Left renal pelvis (tissue), 4 donors: ENCODE data around the gene TTC1. TPM values are rescaled to one million over a fixed set of nuclear protein-coding genes. Genes with fewer than 3 reads are reported as not detected.
"Not testable (repeated sequence)": the region's sequence is repeated elsewhere in the genome, so short reads cannot be mapped to it uniquely, and the experiment has no call there.

ENCODE experiments used
- DNase-seq, 4 donors: peaks; one replicate each; pipeline ENCODE4 v3.0.0-alpha.2; 2013; ENCODE audit warnings: low read depth in 4 of 4, low spot score in 3 of 4
- polyA plus RNA-seq, 4 donors: library from polyadenylated mRNA; unstranded; fragments of 120-200 nt; gene quantifications; one replicate each; pipeline ENCODE4 v1.2.1, GENCODE V29; 2013; ENCODE audit not compliant: insufficient read length in 4 of 4

TTC1 gene
- polyA plus RNA-seq, 4 donors: 59.4 to 72.2 (median 63.6) TPM

DNA sequence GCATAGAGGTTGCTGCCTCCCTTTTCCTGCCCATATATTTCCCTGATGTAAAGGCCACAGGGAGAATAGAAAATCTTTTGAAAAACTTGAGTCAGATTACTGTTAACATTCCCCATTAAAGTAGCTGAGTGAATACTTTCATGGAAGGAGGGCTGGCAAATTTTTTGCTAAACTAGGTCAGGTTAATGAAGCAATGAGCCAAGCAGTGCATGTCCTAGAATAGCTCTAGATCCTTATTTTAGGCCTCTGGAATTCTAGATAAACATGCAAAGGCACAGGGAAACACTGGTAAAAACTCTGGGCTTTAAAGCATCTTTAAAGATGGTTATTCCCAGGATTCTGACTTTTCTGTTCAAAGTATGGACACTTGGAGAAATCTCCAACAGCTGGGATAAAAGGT, 27.9 kb downstream of the TTC1 start:
- no peak for DNase-seq

DNA sequence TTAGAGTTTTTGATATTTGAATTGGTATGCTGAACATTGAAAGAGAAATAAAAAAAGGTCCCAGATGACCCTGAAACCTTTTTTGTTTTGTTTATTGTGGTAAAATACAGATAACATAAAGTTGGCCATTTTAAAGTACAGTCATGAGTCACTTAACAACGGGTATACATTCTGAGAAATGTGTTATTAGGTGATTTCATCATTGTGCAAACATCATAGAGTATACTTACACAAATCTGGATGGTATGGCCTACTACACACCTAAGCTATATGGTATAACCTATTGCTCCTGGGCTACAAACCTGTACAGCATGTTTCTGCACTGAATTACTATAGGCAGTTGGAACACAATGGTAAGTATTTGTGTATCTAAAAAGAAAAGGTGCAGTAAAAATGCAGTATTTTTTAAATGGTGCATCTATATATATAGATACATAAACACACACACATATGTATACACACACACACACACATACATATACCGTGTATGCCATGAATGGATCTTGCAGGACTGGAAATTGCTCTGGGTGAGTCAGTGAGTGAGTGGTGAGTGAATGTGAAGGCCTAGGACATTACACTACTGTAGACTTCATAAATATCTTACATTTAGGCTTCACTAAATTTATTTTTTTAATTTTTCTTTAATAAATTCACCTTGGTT, 31.0 kb downstream of the TTC1 start:
- no peak for DNase-seq

DNA sequence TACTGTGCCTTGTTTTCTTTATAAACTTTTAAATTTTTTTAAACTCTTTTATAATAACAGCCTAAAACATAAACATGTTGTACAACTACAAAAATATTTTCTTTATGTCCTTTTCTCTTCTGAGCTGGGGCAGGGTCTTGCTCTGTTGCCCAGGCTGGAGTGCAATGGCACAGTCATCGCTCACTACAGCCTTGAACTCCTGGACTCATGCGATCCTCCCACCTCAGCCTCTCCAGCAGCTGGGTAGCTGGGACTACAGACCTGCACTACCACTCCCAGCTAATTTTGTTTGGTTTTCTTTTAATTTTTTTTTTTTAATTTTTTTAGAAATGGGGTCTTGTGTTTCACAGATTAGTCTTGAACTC, 31.5 kb downstream of the TTC1 start:
- no peak for DNase-seq

DNA sequence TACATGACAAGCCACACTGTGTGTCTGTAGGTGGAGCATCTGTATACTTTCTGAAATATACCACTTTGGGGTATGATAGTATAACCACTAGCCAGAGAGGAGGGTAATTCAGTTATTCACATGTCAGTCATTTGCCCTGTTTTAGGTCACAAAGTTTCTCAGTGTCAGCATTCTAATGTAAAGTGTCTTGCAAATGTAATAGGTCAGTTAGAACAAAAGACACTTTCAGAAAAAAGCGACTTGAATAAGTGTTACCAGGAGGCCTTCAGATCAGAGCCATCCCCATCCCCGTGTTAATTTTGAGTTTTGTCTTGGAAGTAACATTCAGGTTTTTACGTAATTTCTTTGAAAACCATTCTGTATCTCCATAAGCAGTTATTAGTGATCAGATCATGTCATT, 33.7 kb downstream of the TTC1 start:
- no peak for DNase-seq

DNA sequence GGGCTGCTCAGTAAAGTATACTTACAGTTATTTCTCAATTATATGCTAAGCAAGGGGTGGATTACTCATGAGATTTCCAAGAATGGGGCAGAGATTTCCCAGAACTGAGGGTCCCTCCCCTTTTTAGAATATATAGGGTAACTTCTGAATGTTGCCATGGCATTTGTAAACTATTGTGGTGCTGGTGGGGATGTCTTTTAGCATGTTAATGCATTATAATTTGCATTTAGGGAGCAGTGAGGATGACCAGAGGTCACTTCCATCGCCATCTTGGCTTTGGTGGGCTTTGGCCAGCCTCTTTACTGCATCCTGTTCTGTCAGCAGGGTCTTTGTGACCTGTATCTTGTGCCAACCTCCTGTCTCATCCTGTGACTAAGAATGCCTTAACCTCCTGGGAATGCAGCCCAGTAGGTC, 35.5 kb downstream of the TTC1 start:
- DNase-seq: no peak

DNA sequence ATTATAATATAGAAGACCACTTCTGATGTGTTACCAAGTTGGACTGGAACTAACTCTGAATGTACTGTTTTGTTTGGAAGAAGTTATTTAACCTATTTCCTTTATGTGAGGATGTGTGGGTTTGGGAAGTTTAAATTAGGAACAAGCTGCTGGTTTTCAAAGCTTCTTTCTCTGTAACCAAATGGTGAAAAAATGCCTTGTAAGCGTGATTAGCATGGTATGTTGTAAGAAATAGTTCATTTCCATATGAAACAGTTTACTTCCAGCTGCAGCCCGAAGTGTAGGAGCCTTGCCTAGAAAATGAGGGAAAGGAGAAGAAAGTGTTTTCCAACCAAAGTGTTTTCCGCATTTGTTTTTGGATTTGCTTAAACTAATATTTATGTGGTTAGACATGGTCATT, 36.0 kb downstream of the TTC1 start:
- no peak for DNase-seq

DNA sequence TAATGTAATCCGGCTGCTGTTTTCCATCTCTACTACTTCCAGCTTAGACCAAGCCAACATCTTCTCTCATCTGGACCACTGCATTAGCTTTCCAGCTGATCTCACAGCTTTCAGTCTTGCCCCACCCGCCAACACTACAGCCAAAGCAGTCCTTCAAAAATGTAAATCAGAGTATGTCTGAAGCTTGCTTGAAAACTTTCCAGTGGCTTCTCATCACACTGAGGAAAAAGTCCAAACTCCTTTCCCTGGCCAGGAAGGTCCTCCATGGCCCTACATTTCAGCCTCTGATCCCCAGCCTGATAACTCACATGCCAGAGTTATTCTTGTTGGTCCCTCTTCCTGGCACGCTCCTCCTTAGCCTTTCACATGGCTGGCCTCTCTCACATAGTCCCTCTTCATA, 38.5 kb downstream of the TTC1 start:
- no peak for DNase-seq

DNA sequence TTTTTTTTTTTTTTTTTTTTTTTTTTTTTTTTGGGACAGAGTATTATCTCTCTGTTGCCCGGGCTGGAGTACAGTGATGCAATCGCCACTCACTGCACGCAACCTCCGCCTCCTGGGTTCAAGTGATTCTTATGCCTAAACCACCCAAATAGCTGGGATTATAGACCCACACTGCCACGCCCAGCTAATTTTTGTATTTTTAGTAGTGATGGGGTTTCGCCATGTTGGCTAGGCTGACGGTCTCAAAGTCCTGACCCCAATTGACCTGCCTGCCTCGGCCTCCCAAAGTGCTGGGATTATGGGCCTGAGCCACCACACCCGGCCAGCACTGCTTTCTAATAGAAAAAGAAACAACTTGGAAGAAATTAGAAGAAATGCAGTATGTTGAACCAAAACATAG, 39.2 kb downstream of the TTC1 start:
- no peak for DNase-seq

DNA sequence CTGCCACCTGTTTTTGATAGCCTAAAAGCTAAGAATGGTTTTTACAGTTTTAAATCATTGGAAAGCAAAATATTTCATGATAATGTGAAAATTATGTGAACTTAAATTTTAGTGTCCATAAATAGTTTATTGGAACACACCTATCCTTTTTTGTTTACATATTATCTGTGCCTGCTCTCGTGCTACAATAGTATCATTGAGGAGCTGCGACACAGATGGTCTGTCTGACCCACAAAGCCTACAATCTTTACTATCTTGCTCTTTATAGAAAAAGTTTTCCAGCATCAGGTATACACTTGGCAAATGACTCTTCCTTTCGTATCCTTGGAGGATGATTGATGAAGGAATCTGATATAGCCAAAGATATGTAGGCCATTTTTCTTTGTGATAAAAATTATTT, 40.2 kb downstream of the TTC1 start:
- no peak for DNase-seq

DNA sequence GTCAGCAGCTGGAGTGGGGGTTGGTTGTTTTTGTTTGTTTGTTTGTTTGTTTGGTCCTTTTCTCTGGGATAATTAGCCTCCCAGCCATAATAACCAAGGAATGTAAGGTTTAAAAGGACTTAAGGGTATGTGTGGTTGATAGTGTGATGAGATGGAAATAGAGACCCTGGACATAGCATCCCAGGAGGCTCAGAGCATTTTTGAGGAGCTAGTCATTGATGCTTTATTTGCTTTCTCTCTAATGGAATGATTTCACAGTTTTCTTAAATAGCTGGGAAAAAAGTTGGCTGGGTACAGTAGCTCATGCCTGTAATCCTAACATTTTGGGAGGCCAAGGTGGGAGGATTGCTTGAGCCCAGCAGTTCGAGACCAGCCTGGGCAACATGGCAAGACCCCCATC, 45.1 kb downstream of the TTC1 start:
- no peak for DNase-seq

DNA sequence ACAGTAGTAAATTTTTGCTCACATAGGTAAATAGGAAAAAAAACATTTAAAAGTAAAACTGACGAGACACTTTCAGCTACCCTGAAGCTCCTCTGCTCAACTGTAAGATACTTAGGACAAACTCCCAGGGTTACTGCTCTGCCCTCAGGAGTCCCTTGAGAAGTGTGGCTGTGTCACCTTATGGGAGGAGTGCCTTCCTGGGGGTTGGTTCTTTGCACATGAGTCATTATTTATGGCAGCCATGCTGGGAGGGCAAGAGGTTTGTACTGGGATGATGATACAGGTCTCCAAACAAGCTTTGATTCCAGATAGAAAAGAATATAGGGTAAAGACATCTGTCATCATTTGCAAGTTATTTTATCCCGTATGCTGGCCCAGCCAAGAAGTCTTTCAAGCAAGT, 45.9 kb downstream of the TTC1 start:
- DNase-seq: no peak

DNA sequence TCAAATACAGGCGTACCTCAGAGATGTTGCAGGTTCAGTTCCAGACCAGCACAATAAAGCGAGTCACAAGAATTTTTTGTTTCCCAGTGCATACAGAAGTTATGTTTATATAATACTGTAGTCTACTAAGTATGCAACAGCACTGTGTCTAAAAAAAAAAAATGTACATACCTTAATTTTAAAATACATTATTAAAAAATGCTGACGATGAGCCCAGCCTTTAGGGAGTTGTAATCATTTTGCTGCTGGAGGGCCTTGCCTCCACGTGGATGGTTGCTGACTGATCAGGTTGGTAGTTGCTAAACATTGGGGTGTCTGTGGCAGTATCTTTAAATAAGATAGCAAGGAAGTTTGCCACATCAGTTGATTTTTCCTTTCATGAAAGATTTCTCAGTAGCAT, 48.3 kb downstream of the TTC1 start:
- no peak for DNase-seq

DNA sequence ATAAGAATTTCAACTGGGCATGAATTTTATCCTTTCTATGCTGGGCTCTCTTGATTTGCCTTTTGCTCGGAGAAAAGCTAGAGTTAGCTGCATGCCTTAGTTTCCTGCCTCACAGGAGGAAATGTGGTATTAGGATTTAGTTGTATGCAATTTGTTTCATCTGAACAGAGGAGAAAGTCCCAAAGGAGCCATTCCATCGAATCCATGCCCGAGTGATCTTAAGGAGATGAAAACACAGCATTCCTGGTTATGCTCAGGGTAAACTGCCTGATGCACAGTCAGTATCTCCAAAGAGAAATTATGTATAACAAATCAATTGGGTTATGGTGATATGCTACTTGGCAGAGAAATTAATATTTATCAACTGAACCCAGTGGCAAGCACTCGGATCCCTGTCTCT, 51.1 kb downstream of the TTC1 start:
- no peak for DNase-seq

DNA sequence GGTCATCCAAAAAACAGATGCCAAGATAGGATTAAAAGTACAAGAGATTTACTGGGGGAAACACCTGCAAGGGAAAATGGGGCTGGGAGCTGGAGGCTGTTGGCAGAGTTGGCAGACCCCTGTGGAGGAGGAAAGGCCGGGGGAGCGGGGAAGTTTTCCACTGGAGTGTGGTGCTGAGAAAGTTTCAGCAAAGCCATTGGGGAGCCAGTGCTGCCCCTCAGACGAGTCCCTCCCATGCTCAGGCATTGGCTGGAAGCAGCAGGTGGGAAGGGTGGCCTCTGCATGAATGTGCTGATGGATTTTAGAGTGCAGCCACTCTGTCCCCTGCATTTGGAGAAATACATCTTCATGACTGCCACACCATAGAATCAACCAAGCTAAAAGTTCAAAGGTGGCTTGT, 52.8 kb downstream of the TTC1 start:
- no peak for DNase-seq

DNA sequence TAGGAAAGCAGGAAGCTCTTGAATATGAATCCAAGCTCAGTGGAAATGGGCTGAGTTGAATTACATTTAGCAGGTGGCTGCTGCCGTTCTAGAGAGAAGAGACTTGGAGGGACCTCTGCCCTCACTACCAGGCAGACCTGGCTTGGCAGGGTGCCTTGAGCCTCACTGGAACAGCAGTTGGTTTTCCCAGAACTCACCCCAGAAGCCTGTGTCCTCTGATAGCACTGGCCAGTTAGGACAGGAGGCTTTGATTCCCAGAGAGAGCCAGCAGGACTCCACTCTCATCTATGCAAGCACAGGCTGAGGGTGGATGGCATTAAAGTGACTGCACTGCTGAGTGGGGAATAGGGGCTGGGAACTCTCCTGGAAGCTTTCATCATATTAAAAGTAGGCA, 55.5 kb downstream of the TTC1 start:
- DNase-seq: no peak

DNA sequence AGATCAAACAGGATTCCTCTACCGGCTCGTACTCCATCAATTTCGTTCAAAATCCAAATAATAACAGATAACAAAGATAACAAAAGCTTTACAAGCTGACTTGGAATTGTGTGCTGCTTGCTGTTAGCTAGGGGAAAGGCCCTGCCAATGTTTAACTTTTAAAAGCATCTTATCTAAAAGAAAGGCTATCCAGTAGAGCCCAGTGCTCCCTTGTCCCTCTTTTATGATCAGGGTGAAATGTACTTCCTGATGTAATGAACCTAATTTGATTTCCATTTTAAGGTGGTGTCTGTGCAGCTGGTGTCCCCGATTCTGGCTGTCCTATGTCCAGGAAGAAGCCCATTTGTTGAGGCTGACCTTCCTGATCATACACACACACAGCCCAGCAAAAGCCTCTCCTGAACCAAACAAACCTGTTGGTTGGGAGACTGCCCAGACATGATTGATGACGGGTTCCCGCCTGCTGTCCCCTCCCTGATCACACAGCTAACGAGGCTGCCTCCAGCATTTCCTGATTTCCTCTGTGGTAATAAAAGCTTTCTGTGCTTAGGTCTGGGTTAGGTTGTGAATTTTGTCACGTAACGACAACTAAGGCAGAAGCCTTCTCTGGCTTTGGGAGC, 56.2 kb downstream of the TTC1 start:
- no peak for DNase-seq

DNA sequence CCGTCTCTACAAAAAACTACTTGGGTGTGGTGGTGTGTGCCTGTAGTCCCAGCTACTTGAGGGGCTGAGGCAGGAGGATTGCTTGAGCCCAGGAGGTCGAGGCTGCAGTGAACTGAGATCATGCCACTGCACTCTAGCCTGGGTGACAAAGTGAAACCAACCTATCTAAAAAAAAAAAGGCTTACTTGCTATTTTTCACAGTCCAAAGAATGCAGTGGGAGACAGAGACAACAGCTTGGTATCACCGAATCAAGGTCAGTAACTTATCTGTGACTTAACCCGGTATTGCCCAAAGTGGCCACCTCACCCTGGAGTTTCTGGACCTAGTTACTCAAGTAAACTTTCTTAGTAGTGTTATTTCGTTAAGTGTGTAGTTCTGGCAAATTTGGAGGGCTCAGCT, 60.2 kb downstream of the TTC1 start:
- DNase-seq: not testable (repeated sequence)

DNA sequence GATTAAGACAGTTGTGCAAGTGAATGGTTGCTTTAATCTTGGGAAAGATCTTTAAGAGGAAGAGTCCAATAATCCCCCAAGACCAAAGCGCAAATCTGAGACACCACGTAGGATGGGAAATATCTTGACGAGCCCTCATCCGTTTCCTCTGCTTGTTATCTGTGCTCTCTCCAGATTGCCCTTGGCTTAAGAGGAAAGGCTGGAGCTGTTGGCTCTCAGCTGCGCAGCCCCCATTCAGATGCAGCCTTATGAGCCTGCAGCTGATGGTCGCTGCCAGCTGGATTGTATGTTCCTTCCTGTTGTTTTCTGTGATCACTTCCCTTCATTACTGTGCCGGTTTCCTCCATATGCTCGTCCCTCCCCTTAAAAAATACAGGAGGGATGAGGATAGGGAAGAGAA, 62.6 kb downstream of the TTC1 start:
- no peak for DNase-seq

DNA sequence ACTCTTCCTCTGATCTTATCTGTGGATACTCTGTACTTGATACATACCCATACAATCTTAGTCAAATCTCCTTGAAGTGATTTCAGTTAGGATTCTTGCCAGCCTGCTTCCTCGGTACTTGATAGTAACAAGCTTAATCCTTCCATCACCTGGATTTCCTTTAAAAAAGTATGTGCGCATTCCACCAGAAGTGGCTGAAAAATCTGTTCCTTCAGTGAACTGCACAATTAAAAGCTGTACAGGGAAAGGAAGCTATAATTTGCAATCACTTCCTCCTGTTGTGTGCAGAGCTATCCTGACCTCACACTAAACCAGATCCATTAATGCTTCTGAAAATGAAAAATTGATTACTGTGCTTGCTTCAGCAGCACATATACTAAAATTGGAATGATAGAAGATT, 63.0 kb downstream of the TTC1 start:
- no peak for DNase-seq

DNA sequence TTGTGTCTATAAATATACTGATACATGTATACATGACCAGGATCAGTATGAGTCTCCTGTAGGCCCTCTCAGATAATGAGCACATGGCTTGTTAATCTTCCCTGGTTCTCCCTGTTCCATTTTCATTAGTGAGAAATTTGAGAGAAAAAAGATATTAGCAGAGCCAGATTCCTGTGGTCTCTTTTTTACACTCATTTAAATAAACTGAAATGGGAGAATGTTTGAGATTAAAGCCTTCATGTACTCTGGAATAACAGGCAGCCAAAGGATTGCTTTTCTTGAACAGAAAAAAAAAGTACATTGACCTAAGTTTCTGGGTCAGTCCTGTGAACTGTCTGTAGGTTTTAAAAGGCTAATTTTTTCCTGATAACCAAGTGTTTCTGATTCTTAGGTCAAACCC, 66.1 kb downstream of the TTC1 start:
- DNase-seq: no peak

DNA sequence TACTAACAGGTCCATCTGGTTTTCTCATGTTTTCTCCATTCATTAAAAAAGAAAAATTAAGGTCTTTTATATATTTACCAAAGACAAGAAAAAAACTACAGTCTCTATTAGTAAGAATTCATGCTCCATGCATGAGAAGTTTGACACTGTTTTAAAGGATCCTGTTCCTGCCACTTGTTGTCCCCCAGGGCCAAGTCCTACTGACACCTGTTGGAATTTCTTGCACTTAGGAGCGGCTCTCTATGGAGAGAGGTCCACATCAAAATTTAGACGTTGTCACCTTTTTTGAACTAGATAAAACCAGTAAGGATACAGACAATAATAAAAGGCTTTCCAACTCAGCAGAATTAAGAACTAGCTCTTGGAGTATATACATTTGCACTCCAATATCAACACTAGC, 68.1 kb downstream of the TTC1 start:
- DNase-seq: no peak

DNA sequence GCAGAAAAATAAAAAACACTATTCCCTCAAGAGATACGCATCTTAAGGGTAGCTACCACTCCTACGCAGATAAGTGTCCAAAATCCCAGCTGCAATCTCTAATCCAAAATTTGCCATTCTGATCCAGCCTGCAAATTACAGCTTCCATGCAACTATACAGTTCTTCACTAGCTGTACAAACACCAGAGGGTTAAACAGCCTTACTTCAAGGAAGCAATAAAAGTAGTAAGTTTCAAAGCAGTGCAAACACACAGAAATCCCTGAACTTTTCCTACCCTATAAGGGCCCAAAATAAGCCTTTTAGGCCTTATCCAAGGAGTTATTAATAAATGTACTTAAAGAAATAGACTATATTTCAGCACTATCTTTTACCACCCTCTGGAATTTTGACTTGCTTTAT, 70.8 kb downstream of the TTC1 start:
- DNase-seq: no peak

DNA sequence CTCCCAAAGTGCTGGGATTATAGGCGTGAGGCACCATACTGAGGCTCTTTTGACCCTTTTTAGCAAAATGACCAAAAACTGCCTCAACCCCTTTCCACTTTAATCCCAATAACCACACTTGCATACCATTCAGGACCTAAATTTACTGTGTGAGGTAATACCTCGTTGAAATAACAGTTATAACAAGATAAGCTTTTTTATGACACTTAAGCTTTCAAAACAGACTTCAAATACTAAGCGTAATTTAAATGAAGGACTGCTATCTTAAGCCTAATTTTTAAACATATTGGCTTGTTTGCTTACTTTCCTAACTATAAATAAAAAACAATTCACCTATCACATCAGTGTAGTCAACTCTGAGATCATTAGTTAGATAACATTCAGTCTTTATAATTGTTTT, 72.6 kb downstream of the TTC1 start:
- DNase-seq: no peak
